HG02588 (cell line): ENCODE data around the gene STBD1.
"Not testable (repeated sequence)": the region's sequence is repeated elsewhere in the genome, so short reads cannot be mapped to it uniquely, and the experiment has no call there.

ENCODE experiments used
- ATAC-seq: cut with Tn5 transposase; IDR thresholded peaks from one replicate; pipeline ENCODE4 v1.9.1; 2021; ENCODE audit warnings: mild to moderate bottlenecking, moderate library complexity; ENCODE audit not compliant: unreplicated experiment

STBD1 gene

DNA sequence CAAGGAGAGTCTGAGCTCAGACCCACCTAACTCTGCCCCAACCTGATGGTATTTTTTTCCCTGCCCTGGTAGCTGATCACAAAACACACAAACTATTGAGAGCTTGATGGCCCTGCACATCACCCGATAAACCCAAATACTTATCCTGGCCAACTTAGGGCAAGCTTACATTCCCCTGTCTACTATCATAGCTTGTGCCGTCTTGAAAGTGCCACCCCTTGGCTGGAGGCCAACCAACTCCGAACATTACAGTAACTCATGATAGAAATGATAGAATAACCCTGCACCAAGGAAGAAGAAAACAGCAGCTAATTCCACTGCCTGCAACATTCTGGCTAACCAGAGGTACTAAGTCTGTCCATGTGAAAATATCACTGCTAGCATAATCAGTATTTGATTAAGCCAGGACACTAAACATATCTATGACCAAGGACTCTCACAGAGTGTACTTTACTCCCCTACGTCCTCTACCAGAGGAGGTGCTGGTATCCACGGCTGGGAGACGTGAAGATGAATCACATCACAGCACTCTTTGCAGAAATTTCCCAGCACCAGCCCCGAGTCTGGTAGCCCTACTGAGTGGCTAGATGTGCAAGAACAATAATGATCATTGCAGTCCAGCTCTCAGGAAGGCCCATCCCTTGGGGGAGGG, 8.9 kb downstream of the STBD1 start:
- no peak for ATAC-seq

DNA sequence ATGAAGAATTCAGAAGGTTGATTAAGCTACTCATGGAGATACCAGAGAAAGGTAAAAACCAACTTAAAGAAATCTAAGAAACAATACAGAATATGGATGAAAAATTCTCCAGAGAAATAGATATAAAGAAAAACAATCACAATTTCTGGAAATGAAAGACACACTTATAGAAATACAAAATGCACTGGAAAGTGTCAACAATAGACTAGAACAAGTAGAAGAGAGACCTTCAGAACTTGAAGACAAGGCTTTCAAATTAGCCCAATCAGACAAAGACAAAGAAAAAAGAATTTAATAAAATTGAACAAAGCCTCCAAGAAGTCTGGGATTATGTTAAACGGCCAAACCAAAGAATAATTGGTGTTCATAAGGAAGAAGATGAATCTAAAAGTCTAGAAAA, 9.6 kb downstream of the STBD1 start:
- ATAC-seq: no peak

DNA sequence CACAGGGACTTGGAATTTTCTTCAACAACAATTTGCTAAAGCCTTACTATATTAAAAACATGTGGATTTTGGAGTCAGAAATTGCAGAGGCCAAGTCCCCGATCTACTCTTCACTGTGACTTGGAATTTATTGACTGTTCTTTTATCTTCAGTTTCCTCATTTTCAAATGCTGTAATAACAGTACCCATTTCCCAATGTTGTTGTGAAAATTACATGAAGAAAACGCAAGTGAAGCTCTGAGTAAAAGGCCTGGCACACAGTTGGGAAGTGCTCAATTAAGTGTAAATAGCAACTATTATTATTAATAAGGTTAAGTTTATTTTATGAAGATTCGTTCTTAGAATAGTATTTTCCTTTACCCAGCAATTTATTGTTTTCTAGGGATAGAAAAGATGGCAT, 15.7 kb downstream of the STBD1 start:
- no peak for ATAC-seq

DNA sequence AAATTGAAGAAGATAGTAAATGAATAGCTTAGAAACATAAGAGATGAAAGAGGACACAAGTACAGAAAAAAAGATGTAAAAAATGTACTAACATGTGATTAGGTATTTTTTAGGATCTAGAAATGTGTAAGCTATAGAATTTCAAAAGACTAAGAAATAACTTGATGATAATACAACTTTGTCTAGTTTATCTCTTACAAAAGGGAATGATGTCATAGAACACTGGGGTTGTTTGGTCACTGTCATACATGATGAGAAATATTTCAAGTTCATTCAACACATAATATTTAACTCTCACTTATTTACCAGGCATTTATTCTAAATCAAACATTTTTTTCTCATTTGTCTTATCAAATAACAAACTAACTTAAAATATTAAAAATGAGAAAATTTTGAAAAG, 18.5 kb downstream of the STBD1 start:
- no peak for ATAC-seq

DNA sequence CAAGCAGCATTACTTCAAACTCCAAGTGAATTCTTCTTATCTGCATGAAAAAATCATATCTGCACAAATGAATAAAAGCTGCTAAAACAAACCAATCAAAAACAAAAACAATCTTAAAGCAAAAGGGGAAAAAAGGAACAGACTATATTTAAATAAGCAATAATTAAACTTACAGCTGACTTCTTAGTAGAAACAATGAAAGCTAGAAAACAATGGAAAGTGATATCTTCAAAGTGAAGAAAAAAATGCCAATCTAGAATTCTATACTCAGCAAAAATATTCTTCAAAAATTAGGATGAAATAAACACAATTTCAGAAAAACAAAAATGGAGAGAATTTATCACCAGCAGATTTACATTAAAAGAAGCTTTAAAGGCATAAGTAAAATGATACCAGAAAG, 20.0 kb downstream of the STBD1 start:
- no peak for ATAC-seq

DNA sequence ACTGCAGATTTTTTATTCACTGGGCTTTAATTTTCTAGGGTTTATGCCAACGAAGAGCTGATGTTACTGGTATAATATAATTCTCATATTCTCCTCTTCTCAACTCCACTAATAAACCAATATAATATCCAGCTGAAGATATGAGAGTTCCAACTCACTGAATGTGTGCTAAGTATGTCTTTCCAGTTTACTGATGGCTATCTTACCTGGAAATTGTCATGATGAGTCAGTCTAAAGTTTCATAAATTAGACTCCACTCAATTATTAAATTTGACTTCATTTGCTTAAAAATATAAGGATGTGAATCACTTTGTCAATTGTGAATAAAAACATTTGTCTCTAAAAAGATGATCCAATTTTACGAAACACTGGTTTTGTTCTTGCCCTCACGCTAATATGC, 28.4 kb downstream of the STBD1 start:
- ATAC-seq: no peak

DNA sequence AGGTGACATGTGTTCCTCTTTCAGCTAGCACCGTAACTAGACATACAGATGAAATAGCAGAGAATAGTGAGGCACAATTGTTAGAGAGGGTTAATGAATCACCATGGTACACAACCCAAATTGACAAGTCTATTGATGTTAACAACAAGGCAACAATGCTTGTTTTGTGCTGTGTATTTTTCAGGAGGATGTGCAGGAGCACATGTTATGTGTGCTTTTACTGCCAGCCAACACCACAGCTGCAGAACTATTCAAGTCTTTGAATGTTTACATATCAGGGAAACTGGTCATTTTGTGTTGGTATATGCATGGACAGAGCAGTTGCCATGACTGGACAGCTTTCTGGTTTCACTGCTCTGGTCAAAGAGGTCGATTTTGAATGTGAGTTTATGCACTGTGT, 32.8 kb downstream of the STBD1 start:
- no peak for ATAC-seq

DNA sequence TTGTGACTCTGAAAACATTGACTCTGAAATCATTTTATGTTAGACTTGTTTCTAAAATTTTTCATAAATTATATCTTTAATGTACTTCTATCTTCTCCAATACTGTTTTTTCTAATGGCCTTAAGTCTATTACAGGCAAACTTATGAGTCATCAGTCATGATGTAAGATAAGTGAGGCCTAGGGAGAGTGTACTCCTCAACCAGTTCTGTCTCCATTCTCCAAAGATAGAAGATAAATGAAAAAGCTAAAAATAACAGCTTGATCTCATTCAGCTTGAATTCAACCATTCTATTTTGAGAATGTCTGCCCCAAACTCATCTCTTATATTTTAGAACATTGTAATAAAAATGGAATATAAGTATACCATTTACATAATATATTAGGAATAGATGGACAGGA, 34.5 kb downstream of the STBD1 start:
- no peak for ATAC-seq

DNA sequence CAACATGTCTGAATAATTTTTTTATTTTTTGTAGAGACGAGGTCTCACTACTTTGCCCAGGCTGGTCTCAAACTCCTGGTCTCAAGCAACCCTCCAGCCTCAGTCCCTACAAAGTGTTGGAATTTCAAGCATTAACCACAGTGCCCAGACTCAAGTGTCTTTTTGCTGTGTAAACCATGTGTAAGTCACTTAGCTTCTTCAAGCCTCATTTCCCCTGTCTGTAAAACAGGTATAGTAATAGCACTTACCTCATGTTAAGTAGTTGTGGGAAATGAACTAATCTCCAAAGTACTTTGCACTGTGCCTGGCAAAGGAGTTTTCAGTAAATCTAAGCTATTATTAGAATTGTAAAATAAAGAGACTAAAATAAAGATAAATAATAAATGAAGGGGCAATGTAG, 35.7 kb downstream of the STBD1 start:
- ATAC-seq: no peak

DNA sequence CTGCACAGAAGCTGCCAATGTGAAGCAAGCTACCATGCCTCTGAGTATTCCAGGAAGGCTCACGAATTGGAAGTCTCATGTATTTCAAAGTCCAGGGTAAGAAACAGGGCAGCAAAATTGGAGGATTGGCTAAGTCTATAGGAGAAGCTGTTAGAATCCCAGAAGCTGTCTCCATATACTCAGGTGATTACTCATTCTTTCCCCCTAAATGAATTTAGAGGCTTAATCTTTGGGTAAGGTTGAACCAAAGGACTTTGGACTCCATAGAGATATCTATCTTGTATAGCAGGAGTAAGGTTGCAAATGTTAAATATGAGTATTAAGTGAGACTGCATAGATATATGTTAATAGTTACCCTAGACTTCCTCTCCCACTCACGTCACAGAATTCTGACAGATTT, 36.3 kb downstream of the STBD1 start:
- no peak for ATAC-seq

DNA sequence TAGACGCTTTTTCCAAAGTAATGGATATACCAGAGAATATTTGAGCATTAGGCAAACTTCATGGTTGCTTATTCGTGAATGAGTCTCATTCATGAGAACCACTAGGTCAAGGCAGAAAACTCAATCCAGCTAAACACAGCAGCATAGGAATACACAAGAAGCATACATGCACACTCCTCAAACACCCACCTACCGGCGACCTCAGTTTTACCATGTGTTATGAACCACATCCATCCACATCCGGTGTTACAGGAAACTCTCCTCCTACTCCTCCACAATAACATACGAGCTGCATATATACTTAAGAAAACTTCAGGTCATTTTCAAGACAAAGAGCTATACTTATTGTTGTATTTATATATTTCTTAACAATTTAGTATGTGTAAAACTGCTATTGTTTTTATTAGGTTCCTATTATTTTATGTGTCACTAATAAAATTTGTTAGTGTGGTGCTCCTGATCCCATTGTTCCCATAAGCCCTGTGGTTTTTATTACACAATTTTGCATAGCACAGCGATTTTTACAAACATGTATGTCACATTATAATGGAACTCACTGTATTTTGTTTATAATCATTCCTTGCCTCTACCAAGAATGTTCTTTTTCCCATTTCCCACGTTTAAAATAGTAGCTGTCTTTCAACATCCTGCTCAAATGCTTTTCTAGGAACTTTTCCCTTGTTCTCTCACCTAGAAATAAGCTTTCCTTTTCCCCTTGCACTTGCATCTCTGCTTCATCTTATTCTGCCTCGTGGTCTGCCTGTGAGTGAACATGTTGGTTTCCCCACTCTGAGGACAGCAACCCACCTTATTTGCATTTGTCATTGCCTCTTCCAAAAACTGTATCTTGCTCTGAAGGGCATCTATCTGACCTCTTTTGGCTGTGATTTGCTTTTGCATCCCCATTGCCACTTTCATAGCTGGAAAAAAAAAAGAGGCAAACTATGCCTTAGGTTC, 48.3 kb downstream of the STBD1 start:
- ATAC-seq: no peak

DNA sequence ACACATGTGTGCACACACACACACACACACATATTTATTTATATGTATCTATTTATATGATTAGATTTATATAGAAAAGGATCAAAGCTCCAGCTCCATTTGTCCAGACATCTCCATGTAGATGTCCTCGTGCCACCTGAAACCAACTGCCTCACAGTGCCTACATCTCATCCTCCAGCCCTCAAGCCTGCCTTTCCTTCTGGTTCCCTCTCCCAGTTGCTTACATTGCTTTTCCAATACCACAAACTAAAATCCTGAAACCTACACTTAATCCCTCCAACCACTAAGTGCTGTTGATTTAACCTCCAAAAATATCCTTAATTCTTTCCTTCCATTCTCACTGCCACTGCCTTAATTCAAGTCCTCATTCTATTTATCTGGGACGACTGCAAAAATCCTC, 51.4 kb downstream of the STBD1 start:
- ATAC-seq: no peak

DNA sequence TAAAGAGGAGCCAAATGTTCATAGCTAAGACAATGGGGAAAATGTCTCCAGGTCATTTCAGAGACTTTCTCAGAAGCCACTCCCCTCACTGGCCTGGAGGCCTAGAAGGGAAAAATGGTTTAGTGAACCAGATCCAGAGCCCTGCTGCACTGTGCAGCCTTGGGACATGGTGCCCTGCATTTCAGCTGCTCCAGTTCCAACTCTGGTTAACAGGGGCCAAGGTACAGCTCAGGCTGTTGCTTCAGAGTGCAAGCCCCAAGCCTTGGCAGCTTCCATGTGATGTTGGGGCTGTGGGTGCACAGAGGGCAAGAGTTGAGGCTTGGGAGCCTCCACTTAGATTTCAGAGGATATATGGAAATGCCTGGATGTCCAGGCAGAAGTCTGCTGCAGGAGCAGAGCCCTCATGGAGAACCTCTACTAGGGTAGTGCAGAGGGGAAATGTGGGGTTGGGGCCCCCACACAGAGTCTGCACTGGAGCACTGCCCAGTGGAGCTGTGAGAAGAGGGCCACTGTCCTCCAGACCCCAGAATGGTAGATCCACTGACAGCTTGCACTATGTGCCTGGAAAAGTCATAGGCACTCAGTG, 53.4 kb downstream of the STBD1 start:
- not testable (repeated sequence) for ATAC-seq
